Caco-2 (cell line): ENCODE data around the gene SLC25A51. TPM values are rescaled to one million over a fixed set of nuclear protein-coding genes. Genes with fewer than 3 reads are reported as not detected.

Experiments
- BruUV-seq: library from RNA; stranded (reverse); fragments of 400-500 nt; replicated peaks from 2 replicates; lab custom pipeline; 2021; lab: Mats Ljungman, UMichigan
- CTCF ChIA-PET: fragments of 300-600 bp; sonication (Branson Sonifier 250); formaldehyde crosslinking; loops from one replicate; lab custom pipeline; 2022; ENCODE audit warnings: antibody characterized with exemption; lab: Charles Lee
- POLR2A ChIA-PET: fragments of 300-600 bp; sonication (Branson Sonifier 250); formaldehyde crosslinking; loops from one replicate; lab custom pipeline; 2022; ENCODE audit warnings: antibody characterized with exemption; lab: Charles Lee
- DNase-seq, 2 experiments: peaks; one replicate each; pipeline versions ENCODE4 v3.0.0 to v3.0.0-alpha.2; 2020 to 2022
- H3K27me3 ChIP-seq: replicated peaks from 2 replicates; pipeline ENCODE4 v1.6.0; 2011; ENCODE audit warnings: low read length; ENCODE audit not compliant: control insufficient read depth, insufficient read depth
- H3K36me3 ChIP-seq: 2 replicates; pipeline ENCODE4 v1.5.1; 2011; ENCODE audit warnings: low read length; ENCODE audit not compliant: control insufficient read depth, insufficient read depth
- H3K4me1 ChIP-seq: fragments of 250-450 bp; sonication (Bioruptor Pico); 2 replicates; pipeline ENCODE4 v1.5.1; 2020; ENCODE audit warnings: mild to moderate bottlenecking
- H3K4me3 ChIP-seq: 2 replicates; pipeline ENCODE4 v1.5.1; 2011; ENCODE audit warnings: low read depth, mild to moderate bottlenecking, control low read depth, low read length
- H3K9me3 ChIP-seq: fragments of 250-450 bp; sonication (Bioruptor Pico); 2 replicates; pipeline ENCODE4 v1.5.1; 2020; ENCODE audit warnings: mild to moderate bottlenecking, moderate library complexity
- H3K27ac Mint-ChIP-seq: one replicate; pipeline ENCODE4 v1.8.0; 2022; ENCODE audit warnings: mixed read lengths; ENCODE audit not compliant: unreplicated experiment
- H3K27me3 Mint-ChIP-seq: one replicate; pipeline ENCODE4 v1.8.0; 2022; ENCODE audit warnings: mixed read lengths; ENCODE audit not compliant: insufficient read depth, unreplicated experiment
- H3K36me3 Mint-ChIP-seq: one replicate; pipeline ENCODE4 v1.8.0; 2022; ENCODE audit warnings: mild to moderate bottlenecking, mixed read lengths; ENCODE audit not compliant: insufficient read depth, unreplicated experiment
- H3K4me1 Mint-ChIP-seq: one replicate; pipeline ENCODE4 v1.8.0; 2022; ENCODE audit warnings: low read depth, mixed read lengths; ENCODE audit not compliant: unreplicated experiment
- H3K4me3 Mint-ChIP-seq: one replicate; pipeline ENCODE4 v1.8.0; 2022; ENCODE audit warnings: mild to moderate bottlenecking, moderate library complexity, mixed read lengths; ENCODE audit not compliant: unreplicated experiment
- H3K9me3 Mint-ChIP-seq: one replicate; pipeline ENCODE4 v1.8.0; 2022; ENCODE audit warnings: mixed read lengths; ENCODE audit not compliant: unreplicated experiment
- CTCF ChIP-seq, 2 experiments: fragments of 200-600 bp in 1 of 2; IDR thresholded peaks; 1 replicate in 1 of 2; 2 replicates in 1 of 2; pipeline versions ENCODE4 v1.5.1 to v1.8.0; 2011 to 2022; ENCODE audit warnings: antibody characterized with exemption in 1 of 2, control low read depth in 1 of 2, inconsistent platforms in 1 of 2, low read depth in 1 of 2, low read length in 1 of 2, mild to moderate bottlenecking in 1 of 2, moderate library complexity in 1 of 2; ENCODE audit not compliant: insufficient read depth in 1 of 2, severe bottlenecking in 1 of 2, unreplicated experiment in 1 of 2
- intact Hi-C: fragments of 100-400 bp; cut with micrococcal nuclease; formaldehyde crosslinking; loops from one replicate; pipeline ENCODE4 v1.10.0; 2022; ENCODE audit not compliant: unreplicated experiment
- total RNA-seq: library from RNA; stranded (reverse); gene quantifications from 2 replicates; pipeline ENCODE4 v1.2.3, GENCODE V29; 2022

The SLC25A51 gene
- total RNA-seq, 1 experiment from 2014 or later: 29.1 TPM

DNA sequence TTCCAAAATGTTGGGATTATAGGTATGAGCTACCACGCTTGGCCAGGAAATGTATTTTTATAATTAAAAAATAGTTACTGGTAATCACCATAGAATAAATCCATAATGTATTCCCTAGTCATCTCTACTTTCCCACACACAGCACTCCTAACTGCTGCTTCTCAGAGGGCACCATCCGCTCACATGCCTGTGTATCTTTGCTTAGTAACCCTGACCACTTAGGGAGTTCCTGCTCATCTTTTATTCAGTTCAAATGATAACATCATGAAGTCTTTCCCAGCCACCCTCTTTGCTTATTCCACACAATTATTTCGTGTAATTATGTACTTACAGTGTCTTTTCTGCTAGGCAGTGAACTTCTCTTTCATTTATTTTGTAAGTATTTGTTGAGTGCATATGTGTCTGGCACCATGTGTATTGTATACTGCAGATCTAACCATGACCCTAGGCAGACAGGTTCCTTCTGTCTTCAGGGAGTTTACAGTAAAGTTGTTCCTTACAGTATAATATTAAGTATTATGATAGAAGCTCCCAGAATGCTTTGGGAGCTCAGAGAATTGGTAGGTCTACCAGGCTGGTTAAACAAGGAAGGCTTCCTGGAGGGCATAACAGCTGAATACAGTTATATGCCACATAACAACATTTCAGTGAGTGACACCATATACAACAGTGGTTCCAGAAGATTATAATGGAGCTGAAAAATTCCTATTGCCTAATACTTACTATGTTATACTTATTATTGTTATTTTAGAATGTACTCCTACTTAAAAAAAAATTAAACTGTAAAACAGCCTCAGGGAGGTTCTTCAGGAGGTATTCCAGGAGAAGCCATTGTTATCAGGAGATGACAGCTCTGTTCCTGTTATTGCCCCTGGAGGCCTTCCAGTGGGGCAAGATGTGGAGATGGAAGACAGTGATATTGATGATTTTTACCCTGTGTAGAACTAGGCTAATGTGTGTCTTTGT, 64.1 kb downstream of the SLC25A51 start:
- ChIA-PET POLR2A (no interaction called here), CTCF (no interaction called here)
- Mint-ChIP-seq H3K27me3 (no peaks in the 10 kb centered on the region), H3K4me1 (no peaks in the 10 kb centered on the region), H3K36me3 (no peaks in the 10 kb centered on the region), H3K27ac (no peak overlapping the region), H3K9me3 (no peaks in the 10 kb centered on the region), H3K4me3 (no peak overlapping the region)
- intact Hi-C loops: no loop called here
- no TSS peak for BruUV-seq
- no peaks in the 10 kb centered on the region for H3K36me3 ChIP-seq
- no peak for TF ChIP-seq CTCF (IDR thresholded peaks at IDR 0.05; ENCODE audit: insufficient read depth in 1 of 2, low read depth in 1 of 2, low read length in 1 of 2, severe bottlenecking in 1 of 2, unreplicated experiment in 1 of 2)
- H3K4me3 ChIP-seq: no peak overlapping the region
- H3K9me3 ChIP-seq: no peaks in the 10 kb centered on the region
- no peaks in the 10 kb centered on the region for H3K4me1 ChIP-seq
- DNase-seq: no peak
- H3K27me3 ChIP-seq: no peaks in the 10 kb centered on the region

Other genes starting within 250 kb of the SLC25A51 start
- gene TRMT10B, start 150.3 kb downstream of the SLC25A51 start, total RNA-seq: 7.8 and 10.0 TPM in 2 replicates
- gene EXOSC3, start 119.1 kb downstream of the SLC25A51 start, total RNA-seq: 60.3 and 70.6 TPM in 2 replicates
- gene DCAF10, start 103.3 kb downstream of the SLC25A51 start, total RNA-seq: 11.4 and 13.5 TPM in 2 replicates
- gene SHB, start 165.1 kb upstream of the SLC25A51 start, total RNA-seq: 18.3 and 18.4 TPM in 2 replicates